Cardiac muscle cell (in vitro differentiated cells and primary cell): ENCODE data around the gene TMEM132D. TPM values are rescaled to one million over a fixed set of nuclear protein-coding genes. Genes with fewer than 3 reads are reported as not detected.

Experiments used
- DNase-seq, 2 donors: peaks; one replicate each; pipeline versions ENCODE4 v3.0.0 to v3.0.0-alpha.2; 2010 to 2017; ENCODE audit warnings: low read depth in 1 of 2, low spot score in 1 of 2
- H3K27ac ChIP-seq: fragments of 200-600 bp; sonication (generic); 2 replicates; pipeline ENCODE4 v1.5.1; 2016
- H3K27me3 ChIP-seq: fragments of 200-600 bp; sonication (generic); 2 replicates; pipeline ENCODE4 v1.6.0; 2016; ENCODE audit warnings: control low read depth
- H3K36me3 ChIP-seq: fragments of 200-600 bp; sonication (generic); 2 replicates; pipeline ENCODE4 v1.5.1; 2016; ENCODE audit warnings: control low read depth
- H3K4me1 ChIP-seq: fragments of 200-600 bp; sonication (generic); 2 replicates; pipeline ENCODE4 v1.8.1; 2017; ENCODE audit warnings: low read depth, mild to moderate bottlenecking, mixed run types
- H3K4me3 ChIP-seq: fragments of 200-600 bp; sonication (generic); 2 replicates; pipeline ENCODE4 v1.5.1; 2016; ENCODE audit warnings: mild to moderate bottlenecking
- H3K9me3 ChIP-seq: fragments of 200-600 bp; sonication (generic); 2 replicates; pipeline ENCODE4 v1.5.1; 2017; ENCODE audit warnings: low read depth, mild to moderate bottlenecking, control low read depth
- polyA plus RNA-seq: library from polyadenylated mRNA; unstranded; fragments of >200 nt; fragmentation: Nextera tagmentation; extraction: Ambion mirVana; gene quantifications from 2 replicates; pipeline ENCODE4 v1.2.1, GENCODE V29; 2016
- total RNA-seq: library from RNA; depleted of rRNA; stranded (reverse); fragments of >200 nt; gene quantifications from 2 replicates; pipeline ENCODE4 v1.2.3, GENCODE V29; 2016
- TF ChIP-seq, protein P1 (sequence below): IDR thresholded peaks from 2 replicates; pipeline ENCODE4 v1.5.1; 2012; ENCODE audit warnings: low read depth, mild to moderate bottlenecking, low read length

TMEM132D gene
- total and polyA plus RNA-seq, 2 experiments from 2014 or later: 0.03 TPM; not detected in 1

- Histone ChIP-seq H3K4me3 (no peak overlapping the region), H3K36me3 (no peaks in the 10 kb centered on the region), H3K27me3 (no peaks in the 10 kb centered on the region), H3K9me3 (no peaks in the 10 kb centered on the region), H3K4me1 (peaks cover 6% of the 10 kb centered on the region), H3K27ac (no peak overlapping the region)
- no peak for DNase-seq
- TF ChIP-seq, protein P1, sequence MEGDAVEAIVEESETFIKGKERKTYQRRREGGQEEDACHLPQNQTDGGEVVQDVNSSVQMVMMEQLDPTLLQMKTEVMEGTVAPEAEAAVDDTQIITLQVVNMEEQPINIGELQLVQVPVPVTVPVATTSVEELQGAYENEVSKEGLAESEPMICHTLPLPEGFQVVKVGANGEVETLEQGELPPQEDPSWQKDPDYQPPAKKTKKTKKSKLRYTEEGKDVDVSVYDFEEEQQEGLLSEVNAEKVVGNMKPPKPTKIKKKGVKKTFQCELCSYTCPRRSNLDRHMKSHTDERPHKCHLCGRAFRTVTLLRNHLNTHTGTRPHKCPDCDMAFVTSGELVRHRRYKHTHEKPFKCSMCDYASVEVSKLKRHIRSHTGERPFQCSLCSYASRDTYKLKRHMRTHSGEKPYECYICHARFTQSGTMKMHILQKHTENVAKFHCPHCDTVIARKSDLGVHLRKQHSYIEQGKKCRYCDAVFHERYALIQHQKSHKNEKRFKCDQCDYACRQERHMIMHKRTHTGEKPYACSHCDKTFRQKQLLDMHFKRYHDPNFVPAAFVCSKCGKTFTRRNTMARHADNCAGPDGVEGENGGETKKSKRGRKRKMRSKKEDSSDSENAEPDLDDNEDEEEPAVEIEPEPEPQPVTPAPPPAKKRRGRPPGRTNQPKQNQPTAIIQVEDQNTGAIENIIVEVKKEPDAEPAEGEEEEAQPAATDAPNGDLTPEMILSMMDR: no peak
These were observed 753.1 kb downstream of the TMEM132D start for GRCh38 chr12:129150721-129151120.

DNA sequence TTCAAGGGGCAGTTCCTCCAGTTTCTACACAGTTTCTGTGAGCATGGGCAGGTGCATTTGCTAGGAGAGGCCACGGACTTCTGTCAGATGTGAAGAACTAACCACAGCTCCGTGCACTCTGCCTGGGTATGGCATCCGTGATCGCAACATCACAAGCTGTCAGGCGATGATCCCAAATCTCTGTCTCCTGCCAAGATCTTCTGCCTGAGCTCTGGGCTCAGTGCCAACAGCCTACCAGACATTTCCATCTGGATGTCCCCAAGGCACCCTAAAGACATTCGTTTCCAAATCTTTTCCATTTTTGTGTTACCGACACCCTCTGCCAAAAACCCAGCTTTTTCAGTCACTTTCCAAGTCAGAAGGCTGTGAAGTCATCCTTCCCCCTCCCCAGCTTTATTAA lies 758.4 kb downstream of the TMEM132D start:
- Histone ChIP-seq H3K4me3 (no peak overlapping the region), H3K27ac (no peak overlapping the region), H3K27me3 (peaks cover 6% of the 10 kb centered on the region), H3K9me3 (no peaks in the 10 kb centered on the region), H3K36me3 (no peaks in the 10 kb centered on the region), H3K4me1 (no peaks in the 10 kb centered on the region)
- TF ChIP-seq, protein P1: no peak
- no peak for DNase-seq

GRCh38 chr12:129138776-129139175 lies 765.0 kb downstream of the TMEM132D start:
- TF ChIP-seq, protein P1: no peak

DNA sequence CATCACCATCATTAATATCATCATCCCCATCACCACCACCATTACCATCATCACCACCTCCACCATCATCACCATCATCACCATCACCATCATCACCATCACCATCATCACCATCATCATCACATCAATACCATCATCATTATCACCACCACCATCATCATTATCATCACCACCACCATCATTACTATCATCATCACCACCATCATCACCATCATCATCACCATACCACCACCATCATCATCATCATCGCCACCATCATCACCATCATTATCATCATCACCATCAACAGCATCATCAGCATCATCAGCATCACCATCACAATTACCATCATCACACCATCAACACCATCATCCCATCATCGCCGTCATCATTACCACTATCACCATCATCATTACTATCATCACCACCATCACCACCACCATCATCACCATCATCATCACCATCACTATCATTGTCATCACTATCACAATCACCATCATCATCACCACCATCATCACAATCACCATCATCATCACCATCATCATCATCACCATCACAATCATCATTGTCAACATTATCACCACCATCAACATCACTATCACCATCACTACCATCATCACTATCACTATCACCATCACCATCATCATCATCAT lies 767.0 kb downstream of the TMEM132D start:
- Histone ChIP-seq H3K4me3 (no peak overlapping the region), H3K27ac (no peak overlapping the region), H3K36me3 (no peaks in the 10 kb centered on the region), H3K9me3 (no peaks in the 10 kb centered on the region), H3K27me3 (no peaks in the 10 kb centered on the region), H3K4me1 (no peaks in the 10 kb centered on the region)
- TF ChIP-seq, protein P1: no peak
- no peak for DNase-seq

More at GRCh38 chr12:129138776-129139175, 765.0 kb downstream of the TMEM132D start:
- Histone ChIP-seq H3K27me3 (no peaks in the 10 kb centered on the region), H3K9me3 (no peaks in the 10 kb centered on the region), H3K4me3 (no peak overlapping the region), H3K4me1 (no peaks in the 10 kb centered on the region), H3K27ac (no peak overlapping the region), H3K36me3 (no peaks in the 10 kb centered on the region)
- DNase-seq: no peak

GRCh38 chr12:129127771-129128170 lies 776.1 kb downstream of the TMEM132D start:
- DNase-seq: no peak
- Histone ChIP-seq H3K27me3 (no peaks in the 10 kb centered on the region), H3K27ac (no peak overlapping the region), H3K9me3 (no peaks in the 10 kb centered on the region), H3K36me3 (no peaks in the 10 kb centered on the region), H3K4me3 (no peak overlapping the region), H3K4me1 (no peaks in the 10 kb centered on the region)
- TF ChIP-seq, protein P1: no peak
